Heart left ventricle (tissue), 13 donors: ENCODE measurements around the gene BTBD2.

Experiments used
- CTCF ChIP-seq, 12 donors: fragments of 200-600 bp; sonication (generic) in 4 of 12; IDR thresholded peaks; one replicate each; pipeline versions ENCODE4 v1.5.0 to v1.8.0; 2018 to 2022; ENCODE audit warnings: antibody characterized with exemption in 12 of 12, mild to moderate bottlenecking in 5 of 12
- POLR2A ChIP-seq, 2 donors: fragments of 450-650 bp; IDR thresholded peaks; one replicate each; pipeline ENCODE4 v1.6.1; 2017; ENCODE audit warnings: antibody characterized with exemption in 2 of 2, mild to moderate bottlenecking in 2 of 2, moderate library complexity in 2 of 2
- donor health status: ischemic (EF 13 %, LVEDD 7.1; RV severe dilation, severe dysfunction).
- donor health status: DM: no; HTN: yes; CAD: no.
- donor health status: DM: no; HTN: no; CAD: no.
- donor health status: ischemic (EF 25% LVEDD 6.9; RV normal size, moderate dysfunction).
- donor health status: ischemic (EF 25% LVEDD 5.7; RV mildly dilated, moderate dysfunction).
- donor health status: ischemic (EF 35%, LVEDD 5.7; RV mildly dilated, moderate dysfunction).
- donor health status: nonischemic (EF 11% LVEDD 7.7; RV severe dilation, severe dysfunction).
- donor health status: DM: yes; HTN: yes; CAD: no.
- donor health status: PGD.
- donor health status: ischemic (EF 29% LVEDD 5.4; RV normal size, mild dysfunction).
- donor health status: nonischemic (EF 23%, LVEDD 6.1; RV moderate dilation, normal function).

- no peak for TF ChIP-seq CTCF (IDR thresholded peaks at IDR 0.05)
- TF ChIP-seq POLR2A (IDR thresholded peaks at IDR 0.05): no peak
Observed at GRCh38 chr19:1974381-1975161, 40.9 kb downstream of the BTBD2 start.
